ENCODE data around the gene BEST4.

BEST4 gene

DNA sequence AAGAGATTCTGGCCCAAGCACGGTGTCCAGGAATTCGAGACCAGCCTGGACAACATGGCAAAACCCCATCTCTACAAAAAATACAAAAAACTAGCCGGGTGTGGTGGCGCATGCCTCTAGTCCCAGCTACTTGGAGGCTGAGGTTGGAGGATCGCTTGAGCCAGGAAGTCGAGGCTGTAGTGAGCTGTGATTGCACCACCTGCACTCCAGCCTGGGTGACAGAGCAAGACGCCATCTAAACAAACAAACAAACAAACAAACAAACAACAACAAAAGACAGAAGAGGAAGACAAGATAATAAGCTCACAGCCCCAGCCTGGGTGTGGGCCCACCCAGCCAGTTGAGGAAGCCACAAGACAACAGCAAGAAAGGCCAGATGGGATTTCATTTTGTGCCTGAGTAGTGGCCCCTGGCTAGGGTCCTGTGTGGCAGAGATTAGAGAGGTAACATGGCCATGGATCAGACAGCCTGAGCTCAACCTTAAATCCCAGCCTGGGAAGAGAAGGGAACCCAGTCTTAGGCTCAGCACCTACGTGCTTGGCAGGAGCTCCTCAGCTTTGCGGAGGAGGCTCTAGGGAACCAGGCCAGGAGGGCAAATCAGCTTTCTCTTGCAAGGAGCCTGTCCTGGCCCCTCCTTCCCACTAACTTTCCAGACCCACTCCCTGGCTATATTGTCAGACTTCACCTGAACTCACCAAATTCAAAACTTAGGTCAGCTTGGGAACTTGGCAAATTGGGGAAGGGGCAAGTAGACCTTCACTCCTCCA is 4.9 kb upstream of the BEST4 start:
- ChIA-PET CTCF (interaction anchor here (1.0 to 2.4 kb wide), 14 partner anchors 9 to 542 kb away, joined by 3 to 9 read pairs (median 4); partner anchors contain the start of genes BTBD19 and HECTD3), POLR2A (interaction anchor here (0.5 to 1.5 kb wide), 3 partner anchors 27 to 154 kb away, joined by 3 to 6 read pairs (median 4); partner anchors contain the start of gene RNU5D-1)
- Histone ChIP-seq H3K27me3 (replicated peaks in 2 of 5; ENCODE audit: control insufficient read depth in 4 of 5, insufficient read depth in 5 of 5, low read length in 4 of 5) (no peaks in the 10 kb centered on the region), H3K27ac (ENCODE audit: insufficient read depth in 1 of 2, low read depth in 1 of 2, low read length in 2 of 2, poor library complexity in 1 of 2, severe bottlenecking in 2 of 2) (no peak overlapping the region), H3K4me3 (ENCODE audit: control insufficient read depth in 1 of 7, extremely low read depth in 1 of 7, insufficient read depth in 4 of 7, low read depth in 2 of 7, low read length in 6 of 7) (no peak overlapping the region), H3K9me3 (ENCODE audit: control extremely low read depth in 1 of 5, control insufficient read depth in 4 of 5, insufficient read depth in 2 of 5, low read depth in 1 of 5, low read length in 4 of 5) (no peaks in the 10 kb centered on the region), H3K4me1 (ENCODE audit: control extremely low read depth in 1 of 4, control insufficient read depth in 4 of 4, insufficient read depth in 4 of 4, low read length in 3 of 4) (no peaks in the 10 kb centered on the region), H3K36me3 (ENCODE audit: control insufficient read depth in 4 of 4, insufficient read depth in 4 of 4, low read length in 3 of 4) (no peaks in the 10 kb centered on the region)
- 97% methylated on average over 6 of the region's 9 CpGs for WGBS (ENCODE audit: insufficient coverage)
- DNase-seq = no peak

DNA sequence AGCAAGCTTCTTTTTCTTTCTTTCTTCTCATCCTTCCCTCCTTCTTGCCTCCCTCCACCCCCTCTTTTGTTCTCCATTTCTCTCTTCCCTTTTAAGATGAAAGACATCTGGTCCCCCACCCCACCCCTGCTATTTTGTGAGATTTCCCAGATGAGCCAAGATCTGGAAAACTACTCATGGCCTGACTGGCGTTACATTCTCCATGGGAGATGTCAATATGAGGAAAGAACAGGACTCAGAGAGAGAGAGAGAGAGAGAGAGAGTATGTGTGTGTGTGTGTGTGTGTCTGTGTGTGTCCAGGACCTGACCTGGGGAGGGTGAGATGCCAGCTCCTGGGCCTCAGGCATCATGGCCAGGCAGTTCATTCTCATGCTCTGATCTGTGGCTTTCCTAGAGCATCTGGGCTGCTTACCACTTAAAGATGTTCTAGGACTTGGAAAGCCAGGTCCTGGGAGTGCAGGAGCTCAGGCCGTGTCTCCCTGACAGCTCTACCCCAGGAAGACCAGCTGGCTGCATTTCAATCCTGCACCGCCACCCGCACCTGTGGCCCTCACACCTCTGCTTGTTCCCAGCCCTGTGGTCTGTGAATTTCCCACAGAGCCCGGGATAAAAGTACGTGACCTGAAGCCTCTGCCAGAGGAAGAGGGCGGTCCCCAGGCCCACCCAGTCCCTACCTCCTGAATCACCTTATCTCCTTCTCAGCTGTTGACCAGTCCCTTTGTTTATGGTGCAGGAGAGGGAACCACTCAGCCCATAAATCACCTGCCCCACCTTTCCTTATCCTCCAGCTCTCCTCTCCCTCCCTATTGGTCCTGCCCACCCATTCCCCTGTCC is 3.2 kb upstream of the BEST4 start:
- H3K36me3 ChIP-seq (ENCODE audit: control insufficient read depth in 4 of 4, insufficient read depth in 4 of 4, low read length in 3 of 4) = no peaks in the 10 kb centered on the region
- ChIA-PET POLR2A (interaction anchor here (0.8 to 1.1 kb wide), 2 partner anchors 22 to 28 kb away, joined by 3 read pairs; no protein-coding TSS in a partner anchor), CTCF (interaction anchor here (1.0 to 7.5 kb wide), 6 partner anchors 8 to 47 kb away, joined by 3 to 43 read pairs (median 4); partner anchors contain the start of genes BTBD19, DYNLT4 and PLK3)
- H3K9me3 ChIP-seq (ENCODE audit: control extremely low read depth in 1 of 5, control insufficient read depth in 4 of 5, insufficient read depth in 2 of 5, low read depth in 1 of 5, low read length in 4 of 5) = no peaks in the 10 kb centered on the region
- peaks cover 0 to 7% (median 6%) of the 10 kb centered on the region in 4 experiments for H3K4me1 ChIP-seq (ENCODE audit: control extremely low read depth in 1 of 4, control insufficient read depth in 4 of 4, insufficient read depth in 4 of 4, low read length in 3 of 4)
- H3K27me3 ChIP-seq (replicated peaks in 2 of 5; ENCODE audit: control insufficient read depth in 4 of 5, insufficient read depth in 5 of 5, low read length in 4 of 5) = no peaks in the 10 kb centered on the region
- no peak for DNase-seq
- H3K27ac ChIP-seq (ENCODE audit: insufficient read depth in 1 of 2, low read depth in 1 of 2, low read length in 2 of 2, poor library complexity in 1 of 2, severe bottlenecking in 2 of 2) = no peak overlapping the region
- no peak overlapping the region for H3K4me3 ChIP-seq (ENCODE audit: control insufficient read depth in 1 of 7, extremely low read depth in 1 of 7, insufficient read depth in 4 of 7, low read depth in 2 of 7, low read length in 6 of 7)
- 80% methylated on average over 5 of the region's 7 CpGs for WGBS (ENCODE audit: insufficient coverage)

DNA sequence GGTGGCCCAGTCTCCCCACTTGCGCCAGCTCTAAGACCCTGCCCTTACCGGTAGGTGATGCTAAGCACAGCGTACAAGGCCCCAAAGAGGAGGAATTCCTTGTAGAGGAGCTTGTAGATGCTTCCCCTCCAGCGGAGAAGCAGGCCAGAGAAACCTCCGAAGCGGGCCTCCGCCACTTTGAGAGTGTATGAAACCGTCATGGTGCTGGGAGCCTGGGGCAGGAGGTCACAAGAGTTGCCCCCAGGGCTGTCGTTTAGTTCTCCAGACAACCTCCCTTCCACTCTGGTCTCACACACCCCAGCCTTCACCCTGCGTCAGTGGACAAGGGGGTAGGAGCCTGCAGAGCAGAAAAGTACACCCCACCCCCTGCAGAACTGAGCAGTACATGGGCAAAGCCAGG is 464 bp downstream of the BEST4 start:
- DNase-seq = no peak
- Histone ChIP-seq H3K36me3 (ENCODE audit: control insufficient read depth in 4 of 4, insufficient read depth in 4 of 4, low read length in 3 of 4) (no peaks in the 10 kb centered on the region), H3K9me3 (ENCODE audit: control extremely low read depth in 1 of 5, control insufficient read depth in 4 of 5, insufficient read depth in 2 of 5, low read depth in 1 of 5, low read length in 4 of 5) (no peaks in the 10 kb centered on the region), H3K4me1 (ENCODE audit: control extremely low read depth in 1 of 4, control insufficient read depth in 4 of 4, insufficient read depth in 4 of 4, low read length in 3 of 4) (peaks cover 8 to 35% (median 30%) of the 10 kb centered on the region in 4 experiments), H3K27ac (ENCODE audit: insufficient read depth in 1 of 2, low read depth in 1 of 2, low read length in 2 of 2, poor library complexity in 1 of 2, severe bottlenecking in 2 of 2) (no peak overlapping the region), H3K27me3 (replicated peaks in 2 of 5; ENCODE audit: control insufficient read depth in 4 of 5, insufficient read depth in 5 of 5, low read length in 4 of 5) (no peaks in the 10 kb centered on the region), H3K4me3 (ENCODE audit: control insufficient read depth in 1 of 7, extremely low read depth in 1 of 7, insufficient read depth in 4 of 7, low read depth in 2 of 7, low read length in 6 of 7) (no peak overlapping the region)
- POLR2A ChIA-PET = interaction anchor here (1.1 kb wide), 2 partner anchors 26 to 66 kb away, joined by 3 to 9 read pairs; no protein-coding TSS in a partner anchor
- CTCF ChIA-PET = interaction anchor here (0.7 to 7.5 kb wide), 9 partner anchors 10 to 58 kb away, joined by 3 to 43 read pairs (median 5); partner anchors contain the start of genes BTBD19, DYNLT4, PLK3 and PTCH2
- 98% methylated on average over 6 of the region's 10 CpGs for WGBS (ENCODE audit: insufficient coverage)

DNA sequence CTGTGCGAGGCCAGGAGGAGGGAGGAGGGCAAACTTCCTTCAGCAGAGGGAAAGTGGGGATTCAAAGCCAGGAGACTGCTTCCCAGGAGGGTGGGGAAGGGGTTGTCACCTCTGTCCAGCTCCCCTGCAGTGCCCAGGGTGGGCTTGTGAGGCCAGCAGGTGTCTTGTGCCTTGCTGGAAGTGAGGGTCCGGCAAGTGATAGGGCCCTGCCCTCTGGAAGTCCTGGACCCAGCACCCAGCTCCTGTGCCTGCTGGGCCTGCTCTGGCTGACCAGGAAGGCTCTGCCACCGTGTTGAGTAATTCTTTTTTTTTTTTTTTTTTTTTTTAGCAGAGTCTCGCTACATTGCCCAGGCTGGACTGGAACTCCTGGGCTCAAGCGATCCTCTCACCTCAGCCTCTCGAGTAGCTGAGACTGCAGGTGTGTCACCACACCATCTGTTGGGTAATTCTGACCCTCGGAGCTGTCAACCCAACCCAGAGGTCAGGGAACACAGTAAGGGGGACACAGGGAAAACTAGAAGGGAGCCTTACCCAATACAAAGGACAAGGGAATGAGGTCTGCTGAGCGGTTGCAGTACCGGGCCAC is 1.0 kb downstream of the BEST4 start:
- DNase-seq = no peak
- Histone ChIP-seq H3K4me1 (ENCODE audit: control extremely low read depth in 1 of 4, control insufficient read depth in 4 of 4, insufficient read depth in 4 of 4, low read length in 3 of 4) (peaks cover 8 to 35% (median 30%) of the 10 kb centered on the region in 4 experiments), H3K27ac (ENCODE audit: insufficient read depth in 1 of 2, low read depth in 1 of 2, low read length in 2 of 2, poor library complexity in 1 of 2, severe bottlenecking in 2 of 2) (no peak overlapping the region), H3K36me3 (ENCODE audit: control insufficient read depth in 4 of 4, insufficient read depth in 4 of 4, low read length in 3 of 4) (peaks cover 0 to 2% (median 0%) of the 10 kb centered on the region in 4 experiments), H3K4me3 (ENCODE audit: control insufficient read depth in 1 of 7, extremely low read depth in 1 of 7, insufficient read depth in 4 of 7, low read depth in 2 of 7, low read length in 6 of 7) (peak overlapping the region in 3 of 7 experiments; percentile 49 to 76 (median 68)), H3K9me3 (ENCODE audit: control extremely low read depth in 1 of 5, control insufficient read depth in 4 of 5, insufficient read depth in 2 of 5, low read depth in 1 of 5, low read length in 4 of 5) (no peaks in the 10 kb centered on the region), H3K27me3 (replicated peaks in 2 of 5; ENCODE audit: control insufficient read depth in 4 of 5, insufficient read depth in 5 of 5, low read length in 4 of 5) (no peaks in the 10 kb centered on the region)
- CTCF ChIA-PET = interaction anchor here (0.7 to 7.5 kb wide), 10 partner anchors 9 to 57 kb away, joined by 3 to 43 read pairs (median 4); partner anchors contain the start of genes BTBD19, DYNLT4, PLK3 and PTCH2
- 86% methylated on average over 7 of the region's 9 CpGs for WGBS (ENCODE audit: insufficient coverage)
- POLR2A ChIA-PET = interaction anchor here (0.9 to 1.9 kb wide), 3 partner anchors 13 to 65 kb away, joined by 5 to 6 read pairs (median 6); partner anchors contain the start of genes BTBD19, DYNLT4 and PLK3

DNA sequence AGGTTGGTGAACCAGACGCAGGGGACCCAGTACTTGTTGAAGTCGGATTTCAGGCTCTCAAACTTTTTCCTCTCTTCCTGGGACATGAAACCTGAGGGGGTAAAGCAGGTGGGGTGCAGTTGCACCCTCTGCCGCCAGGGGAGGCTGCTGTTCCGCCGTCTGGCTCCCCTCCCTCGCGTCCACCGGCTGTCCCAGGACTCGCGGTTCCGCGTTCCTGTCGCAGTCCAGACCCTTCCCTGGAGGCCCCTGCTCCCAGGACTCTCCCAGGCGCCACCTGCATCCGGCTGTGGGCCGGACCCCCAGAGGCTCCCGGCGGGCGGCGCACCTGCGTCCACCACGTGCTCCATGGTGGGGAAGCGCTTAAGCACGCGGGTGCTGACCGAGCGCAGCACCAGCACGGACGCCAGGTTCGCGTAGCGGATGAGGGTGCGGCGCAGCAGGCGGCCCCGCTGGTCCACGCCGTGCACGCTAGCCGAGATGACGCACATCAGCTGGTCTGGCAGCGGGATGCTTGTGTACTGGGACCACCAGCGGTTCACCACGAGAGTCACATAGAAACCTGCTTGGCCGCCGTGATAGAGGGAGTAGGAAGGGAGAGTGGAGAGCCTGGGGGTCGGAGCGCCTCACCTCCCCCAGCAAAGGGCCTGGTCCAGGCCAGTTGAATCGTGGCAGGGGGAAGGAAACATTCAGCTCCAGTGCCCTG is 1.7 kb downstream of the BEST4 start:
- peak; percentile 76 to 85 (median 85) for DNase-seq
- POLR2A ChIA-PET = interaction anchor here (0.9 to 1.9 kb wide), 5 partner anchors 14 to 65 kb away, joined by 3 to 6 read pairs (median 5); partner anchors contain the start of genes BTBD19, DYNLT4 and PLK3
- peaks cover 8 to 35% (median 30%) of the 10 kb centered on the region in 4 experiments for H3K4me1 ChIP-seq (ENCODE audit: control extremely low read depth in 1 of 4, control insufficient read depth in 4 of 4, insufficient read depth in 4 of 4, low read length in 3 of 4)
- under 1% methylated on average over 36 of the region's 49 CpGs for WGBS (ENCODE audit: insufficient coverage)
- no peaks in the 10 kb centered on the region for H3K9me3 ChIP-seq (ENCODE audit: control extremely low read depth in 1 of 5, control insufficient read depth in 4 of 5, insufficient read depth in 2 of 5, low read depth in 1 of 5, low read length in 4 of 5)
- H3K27me3 ChIP-seq (replicated peaks in 2 of 5; ENCODE audit: control insufficient read depth in 4 of 5, insufficient read depth in 5 of 5, low read length in 4 of 5) = no peaks in the 10 kb centered on the region
- H3K4me3 ChIP-seq (ENCODE audit: control insufficient read depth in 1 of 7, extremely low read depth in 1 of 7, insufficient read depth in 4 of 7, low read depth in 2 of 7, low read length in 6 of 7) = peak overlapping the region in 6 of 7 experiments; percentile 23 to 76 (median 58)
- CTCF ChIA-PET = interaction anchor here (0.7 to 7.5 kb wide), 9 partner anchors 13 to 516 kb away, joined by 3 to 43 read pairs (median 7); partner anchors contain the start of genes BTBD19, DYNLT4, PLK3 and RNU5D-1
- peaks cover 3 to 5% (median 3%) of the 10 kb centered on the region in 4 experiments for H3K36me3 ChIP-seq (ENCODE audit: control insufficient read depth in 4 of 4, insufficient read depth in 4 of 4, low read length in 3 of 4)
- H3K27ac ChIP-seq (ENCODE audit: insufficient read depth in 1 of 2, low read depth in 1 of 2, low read length in 2 of 2, poor library complexity in 1 of 2, severe bottlenecking in 2 of 2) = no peak overlapping the region
